Astrocyte (in vitro differentiated cells and primary cell): ENCODE results near the gene BIRC6. TPM values are rescaled to one million over a fixed set of nuclear protein-coding genes. Genes with fewer than 3 reads are reported as not detected.

ENCODE experiments used
- DNase-seq: peaks from one replicate; pipeline ENCODE4 v3.0.0-alpha.2; 2010; ENCODE audit warnings: low read depth
- FAIRE-seq: peaks from 2 replicates; lab custom pipeline; 2011; peaks lifted over from hg19 to GRCh38; lab: Jason Lieb, UNC
- H2AFZ ChIP-seq: 2 replicates; pipeline ENCODE4 v1.6.0; 2012; ENCODE audit warnings: low read depth, low read length, inconsistent platforms
- H3K27ac ChIP-seq: 2 replicates; pipeline ENCODE4 v1.5.1; 2011; ENCODE audit warnings: low read depth, low read length, inconsistent platforms
- H3K27me3 ChIP-seq: 2 replicates; pipeline ENCODE4 v1.6.0; 2011; ENCODE audit warnings: low read length, inconsistent platforms; ENCODE audit not compliant: insufficient read depth
- H3K36me3 ChIP-seq: 2 replicates; pipeline ENCODE4 v1.5.1; 2011; ENCODE audit warnings: low read length, inconsistent platforms; ENCODE audit not compliant: insufficient read depth
- H3K4me1 ChIP-seq: 2 replicates; pipeline ENCODE4 v1.5.1; 2011; ENCODE audit warnings: low read length, inconsistent platforms; ENCODE audit not compliant: insufficient read depth
- H3K4me2 ChIP-seq: 2 replicates; pipeline ENCODE4 v1.6.0; 2012; ENCODE audit warnings: low read length, inconsistent platforms
- H3K4me3 ChIP-seq: 2 replicates; pipeline ENCODE4 v1.5.1; 2011; ENCODE audit warnings: low read depth, mild to moderate bottlenecking, low read length, inconsistent platforms; ENCODE audit not compliant: insufficient read depth
- H3K79me2 ChIP-seq: 2 replicates; pipeline ENCODE4 v1.6.0; 2012; ENCODE audit warnings: mild to moderate bottlenecking, low read length, inconsistent platforms; ENCODE audit not compliant: insufficient read depth
- H3K9ac ChIP-seq: 2 replicates; pipeline ENCODE4 v1.6.0; 2012; ENCODE audit warnings: mild to moderate bottlenecking, low read length, inconsistent platforms
- H3K9me3 ChIP-seq: 2 replicates; pipeline ENCODE4 v1.5.1; 2012; ENCODE audit warnings: low read depth, mild to moderate bottlenecking, low read length, inconsistent platforms; ENCODE audit not compliant: insufficient read depth
- H4K20me1 ChIP-seq: 2 replicates; pipeline ENCODE4 v1.6.0; 2012; ENCODE audit warnings: low read length, inconsistent platforms; ENCODE audit not compliant: insufficient read depth
- H3K27ac Mint-ChIP-seq: one replicate; pipeline ENCODE4 v1.8.0; 2021; ENCODE audit warnings: mild to moderate bottlenecking, mixed read lengths; ENCODE audit not compliant: unreplicated experiment
- H3K27me3 Mint-ChIP-seq: one replicate; pipeline ENCODE4 v1.8.0; 2021; ENCODE audit warnings: low read depth, mixed read lengths; ENCODE audit not compliant: unreplicated experiment
- H3K36me3 Mint-ChIP-seq: one replicate; pipeline ENCODE4 v1.8.0; 2021; ENCODE audit warnings: low read depth, mixed read lengths; ENCODE audit not compliant: unreplicated experiment
- H3K4me1 Mint-ChIP-seq: one replicate; pipeline ENCODE4 v1.8.0; 2021; ENCODE audit warnings: low read depth, mixed read lengths; ENCODE audit not compliant: unreplicated experiment
- H3K4me3 Mint-ChIP-seq: one replicate; pipeline ENCODE4 v1.8.0; 2021; ENCODE audit warnings: mild to moderate bottlenecking, moderate library complexity, mixed read lengths; ENCODE audit not compliant: unreplicated experiment
- H3K9me3 Mint-ChIP-seq: one replicate; pipeline ENCODE4 v1.8.0; 2021; ENCODE audit warnings: mild to moderate bottlenecking, mixed read lengths; ENCODE audit not compliant: unreplicated experiment
- EZH2 ChIP-seq: IDR thresholded peaks from 2 replicates; pipeline ENCODE4 v1.6.1; 2012; ENCODE audit warnings: mild to moderate bottlenecking, low read length, inconsistent platforms; ENCODE audit not compliant: insufficient read depth
- total RNA-seq: library from RNA; stranded (reverse); gene quantifications from 2 replicates; pipeline ENCODE4 v1.2.1, GENCODE V29; 2021
- TF ChIP-seq, protein P1 (sequence below): IDR thresholded peaks from 2 replicates; pipeline ENCODE4 v1.5.1; 2011; ENCODE audit warnings: low read depth, mild to moderate bottlenecking, inconsistent platforms, low read length, moderate library complexity; ENCODE audit not compliant: insufficient read depth

BIRC6 gene
- total RNA-seq, 1 donor from 2014 or later: 86.1 TPM

- no peak overlapping the region for H3K27ac Mint-ChIP-seq
- no peaks in the 10 kb centered on the region for H3K4me1 ChIP-seq
- H3K36me3 ChIP-seq: peaks cover 36% of the 10 kb centered on the region
- FAIRE-seq (no peak), DNase-seq (no peak)
- no peak overlapping the region for H3K9ac ChIP-seq
- no peak for TF ChIP-seq EZH2
- TF ChIP-seq, protein P1, sequence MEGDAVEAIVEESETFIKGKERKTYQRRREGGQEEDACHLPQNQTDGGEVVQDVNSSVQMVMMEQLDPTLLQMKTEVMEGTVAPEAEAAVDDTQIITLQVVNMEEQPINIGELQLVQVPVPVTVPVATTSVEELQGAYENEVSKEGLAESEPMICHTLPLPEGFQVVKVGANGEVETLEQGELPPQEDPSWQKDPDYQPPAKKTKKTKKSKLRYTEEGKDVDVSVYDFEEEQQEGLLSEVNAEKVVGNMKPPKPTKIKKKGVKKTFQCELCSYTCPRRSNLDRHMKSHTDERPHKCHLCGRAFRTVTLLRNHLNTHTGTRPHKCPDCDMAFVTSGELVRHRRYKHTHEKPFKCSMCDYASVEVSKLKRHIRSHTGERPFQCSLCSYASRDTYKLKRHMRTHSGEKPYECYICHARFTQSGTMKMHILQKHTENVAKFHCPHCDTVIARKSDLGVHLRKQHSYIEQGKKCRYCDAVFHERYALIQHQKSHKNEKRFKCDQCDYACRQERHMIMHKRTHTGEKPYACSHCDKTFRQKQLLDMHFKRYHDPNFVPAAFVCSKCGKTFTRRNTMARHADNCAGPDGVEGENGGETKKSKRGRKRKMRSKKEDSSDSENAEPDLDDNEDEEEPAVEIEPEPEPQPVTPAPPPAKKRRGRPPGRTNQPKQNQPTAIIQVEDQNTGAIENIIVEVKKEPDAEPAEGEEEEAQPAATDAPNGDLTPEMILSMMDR: no peak
- no peaks in the 10 kb centered on the region for H3K27me3 ChIP-seq
- no peak overlapping the region for H3K4me3 Mint-ChIP-seq
- no peak overlapping the region for H3K4me3 ChIP-seq
- H3K4me2 ChIP-seq: no peak overlapping the region
- H3K27me3 Mint-ChIP-seq: no peaks in the 10 kb centered on the region
- H3K36me3 Mint-ChIP-seq: peaks cover 17% of the 10 kb centered on the region
- no peak overlapping the region for H3K27ac ChIP-seq
- no peaks in the 10 kb centered on the region for H3K4me1 Mint-ChIP-seq
- H3K79me2 ChIP-seq: no peaks in the 10 kb centered on the region
- no peaks in the 10 kb centered on the region for H3K9me3 ChIP-seq
- H2AFZ ChIP-seq: no peak overlapping the region
- H4K20me1 ChIP-seq: no peaks in the 10 kb centered on the region
- H3K9me3 Mint-ChIP-seq: no peaks in the 10 kb centered on the region
Observed at GRCh38 chr2:32516567-32516966, 159.7 kb downstream of the BIRC6 start.

DNA sequence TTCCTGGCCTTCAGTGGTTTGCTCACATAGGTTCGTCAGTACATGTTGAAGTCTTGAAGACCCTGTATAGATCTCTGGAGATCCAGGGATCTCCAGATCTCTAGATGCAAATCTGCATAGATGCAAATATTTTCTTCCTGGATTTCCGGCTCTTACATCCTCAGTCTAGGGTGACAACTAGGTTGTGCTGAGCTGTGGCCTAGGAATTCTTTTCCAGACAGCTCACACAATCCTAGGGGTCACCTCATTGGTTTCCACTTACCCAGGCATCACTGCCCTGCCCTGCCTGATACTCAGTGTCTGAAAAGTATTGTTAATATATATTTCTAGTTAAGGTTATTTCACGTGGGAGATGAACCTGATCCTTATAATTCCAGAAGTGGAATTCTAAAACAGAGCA lies 165.9 kb downstream of the BIRC6 start:
- no peak for TF ChIP-seq EZH2
- TF ChIP-seq, protein P1: no peak
- peak; percentile 18 for DNase-seq
- H3K4me2 ChIP-seq: no peak overlapping the region
- H3K4me3 ChIP-seq: no peak overlapping the region
- no peaks in the 10 kb centered on the region for H3K9me3 Mint-ChIP-seq
- peaks cover 29% of the 10 kb centered on the region for H3K36me3 ChIP-seq
- no peaks in the 10 kb centered on the region for H4K20me1 ChIP-seq
- no peak overlapping the region for H2AFZ ChIP-seq
- peak overlapping the region; percentile 95 for H3K27ac Mint-ChIP-seq
- H3K27me3 ChIP-seq: no peaks in the 10 kb centered on the region
- H3K9ac ChIP-seq: no peak overlapping the region
- H3K27me3 Mint-ChIP-seq: no peaks in the 10 kb centered on the region
- peaks cover 9% of the 10 kb centered on the region for H3K36me3 Mint-ChIP-seq
- no peak overlapping the region for H3K27ac ChIP-seq
- H3K79me2 ChIP-seq: no peaks in the 10 kb centered on the region
- H3K4me1 ChIP-seq: no peaks in the 10 kb centered on the region
- H3K9me3 ChIP-seq: no peaks in the 10 kb centered on the region
- H3K4me3 Mint-ChIP-seq: no peak overlapping the region
- FAIRE-seq: no peak
- H3K4me1 Mint-ChIP-seq: peaks cover 15% of the 10 kb centered on the region

DNA sequence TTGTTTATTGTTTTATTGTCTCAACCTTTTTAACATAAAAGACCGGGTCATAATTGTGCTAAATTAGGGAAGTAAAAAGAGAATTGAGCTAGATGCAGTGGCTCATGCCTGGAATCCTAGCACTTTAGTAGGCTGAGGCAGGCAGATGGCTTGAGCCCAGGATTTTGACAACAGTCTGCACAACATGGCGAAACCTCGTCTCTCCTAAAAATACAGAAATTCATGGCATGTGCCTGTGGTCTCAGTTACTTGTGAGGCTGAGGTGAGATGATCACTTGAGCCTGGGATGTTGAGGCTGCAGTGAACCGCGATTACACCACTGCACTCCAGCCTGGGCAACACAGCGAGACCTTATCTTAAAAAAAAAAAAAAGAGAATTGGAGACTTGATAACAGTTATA lies 166.9 kb downstream of the BIRC6 start:
- Mint-ChIP-seq H3K36me3 (peaks cover 8% of the 10 kb centered on the region), H3K4me1 (peaks cover 15% of the 10 kb centered on the region)
- FAIRE-seq: no peak

More for the DNA sequence above, 166.9 kb downstream of the BIRC6 start:
- Histone ChIP-seq H3K36me3 (peaks cover 22% of the 10 kb centered on the region), H3K4me2 (no peak overlapping the region), H3K4me3 (no peak overlapping the region), H3K9me3 (no peaks in the 10 kb centered on the region), H3K27me3 (no peaks in the 10 kb centered on the region), H4K20me1 (no peaks in the 10 kb centered on the region), H3K79me2 (no peaks in the 10 kb centered on the region), H2AFZ (no peak overlapping the region), H3K4me1 (no peaks in the 10 kb centered on the region), H3K9ac (no peak overlapping the region), H3K27ac (no peak overlapping the region)
- TF ChIP-seq, protein P1: no peak
- TF ChIP-seq EZH2: no peak
- Mint-ChIP-seq H3K27me3 (no peaks in the 10 kb centered on the region), H3K4me3 (no peak overlapping the region), H3K9me3 (no peaks in the 10 kb centered on the region), H3K27ac (peak overlapping the region; percentile 94)
- DNase-seq: peak; percentile 7
